ENCODE results near the gene SMIM5.
"Not testable (repeated sequence)": the region's sequence is repeated elsewhere in the genome, so short reads cannot be mapped to it uniquely, and the experiment has no call there.

Gene SMIM5

GRCh38 chr17:75632863-75633485 lies at the start of gene SMIM5:
SMIM5 (plus strand) TSS chr17:75633434; CDS start chr17:75640202, 6,768 bp downstream.
- no peak for DNase-seq

- no peak for DNase-seq
Measured at GRCh38 chr17:75584849-75585175, 48.4 kb upstream of the SMIM5 start.

- DNase-seq: no peak
Measured at GRCh38 chr17:75587675-75588595, 45.3 kb upstream of the SMIM5 start, which contains the start of gene MYO15B. MYO15B (plus strand) TSS chr17:75587800; CDS start chr17:75588058, 258 bp downstream.

GRCh38 chr17:75588596-75589011 lies 44.6 kb upstream of the SMIM5 start:
- no peak for DNase-seq

- peak; percentile 11 for DNase-seq
Measured at GRCh38 chr17:75589012-75589918, 44.0 kb upstream of the SMIM5 start.

GRCh38 chr17:75589919-75590303 lies 43.3 kb upstream of the SMIM5 start:
- no peak for DNase-seq

GRCh38 chr17:75590314-75590761 lies 42.9 kb upstream of the SMIM5 start:
- DNase-seq: no peak

- DNase-seq: no peak
Measured at GRCh38 chr17:75590849-75591721, 42.1 kb upstream of the SMIM5 start.

- DNase-seq: no peak
Measured at GRCh38 chr17:75591722-75592302, 41.4 kb upstream of the SMIM5 start.

- DNase-seq: no peak
Measured at GRCh38 chr17:75592348-75593020, 40.8 kb upstream of the SMIM5 start.

- DNase-seq: not testable (repeated sequence)
Measured at GRCh38 chr17:75593430-75593829, 39.8 kb upstream of the SMIM5 start.

GRCh38 chr17:75594499-75595283 lies 38.5 kb upstream of the SMIM5 start:
- DNase-seq: no peak

- DNase-seq: no peak
Measured at GRCh38 chr17:75595284-75595919, 37.8 kb upstream of the SMIM5 start.

- no peak for DNase-seq
Measured at GRCh38 chr17:75595920-75596313, 37.3 kb upstream of the SMIM5 start.

GRCh38 chr17:75596320-75597087 lies 36.7 kb upstream of the SMIM5 start:
- DNase-seq: no peak

GRCh38 chr17:75601057-75601987 lies 31.9 kb upstream of the SMIM5 start:
- DNase-seq: no peak

GRCh38 chr17:75602644-75603043 lies 30.6 kb upstream of the SMIM5 start:
- no peak for DNase-seq

- DNase-seq: no peak
Measured at GRCh38 chr17:75603123-75603522, 30.1 kb upstream of the SMIM5 start.
